Amniotic epithelial cell (primary cell): Measurements from ENCODE around the gene IGLL5.

Experiments
- DNase-seq: peaks from one replicate; pipeline ENCODE4 v3.0.0-alpha.2; 2010; ENCODE audit warnings: low read depth

The IGLL5 gene

GRCh38 chr22:22927196-22927887 lies 39.7 kb downstream of the IGLL5 start:
- no peak for DNase-seq

DNA sequence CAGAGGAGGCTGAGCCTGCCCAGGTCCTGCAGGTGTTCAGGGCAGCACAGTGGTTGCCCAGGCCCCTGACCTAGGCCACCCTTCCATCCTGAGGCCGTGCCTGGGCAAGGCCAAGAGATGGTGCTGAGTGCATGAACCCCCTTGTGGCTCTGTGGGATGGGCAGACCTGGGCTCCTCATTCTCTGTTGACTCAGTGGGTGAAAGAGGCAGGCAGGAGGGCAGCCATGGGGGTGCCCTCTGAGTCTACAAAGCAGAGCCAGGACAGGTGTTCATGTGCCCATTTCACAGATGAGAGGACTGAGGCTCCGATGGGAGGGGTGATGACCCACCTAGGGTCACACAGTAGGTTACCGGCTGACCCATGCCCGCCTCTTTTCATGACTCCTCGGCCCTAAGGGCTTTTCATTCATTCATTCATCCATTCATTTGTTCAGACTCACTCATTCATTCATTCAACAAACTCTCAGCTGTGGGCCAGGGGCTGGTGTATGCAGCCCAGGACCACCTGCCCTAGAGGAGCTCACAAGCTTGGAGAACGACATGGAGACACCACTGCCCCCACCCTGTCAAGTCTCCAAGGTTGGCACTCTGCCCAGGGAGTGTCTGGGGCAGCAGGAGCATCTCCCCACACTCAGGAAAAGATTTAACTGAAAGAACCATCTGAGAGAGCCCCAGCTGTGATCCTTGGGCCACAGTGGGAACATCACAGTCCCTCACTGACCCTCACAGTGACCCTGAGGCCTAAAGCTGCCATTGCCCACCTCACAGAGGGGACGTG lies 40.5 kb downstream of the IGLL5 start:
- no peak for DNase-seq

DNA sequence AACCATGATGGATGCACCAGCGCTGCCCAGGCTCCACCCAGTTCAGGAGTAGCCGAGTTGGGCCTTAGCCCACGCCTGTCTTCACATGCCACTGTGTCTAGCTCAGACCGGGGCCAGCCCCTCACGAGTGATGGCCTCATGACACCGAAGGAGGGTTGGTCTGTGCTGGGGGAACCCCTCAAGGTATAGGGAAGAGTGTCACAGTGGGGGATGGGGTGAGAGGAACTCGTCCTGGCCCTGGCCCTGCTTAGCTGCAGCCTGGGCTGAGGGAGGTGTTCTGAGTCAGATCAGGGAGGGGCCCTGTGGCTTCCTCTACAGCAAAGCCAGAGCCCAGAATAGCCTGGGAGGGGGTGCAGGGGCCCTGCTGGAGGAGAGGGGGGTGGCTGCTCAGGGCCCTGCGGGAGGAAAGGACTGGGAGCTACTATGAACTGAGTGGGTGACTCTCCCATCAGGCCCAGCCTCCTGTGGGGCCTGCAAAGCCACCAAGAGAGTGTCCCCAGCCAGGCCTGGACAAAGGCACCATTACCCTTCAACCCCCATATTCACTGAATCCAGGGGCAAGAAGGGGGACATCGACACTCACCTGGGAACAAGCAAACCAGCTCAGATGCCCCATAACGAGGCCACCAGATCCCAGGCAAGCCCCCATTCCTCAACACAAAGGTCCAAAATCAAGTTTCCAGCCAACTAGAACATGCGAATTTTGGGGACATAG lies 41.2 kb downstream of the IGLL5 start:
- DNase-seq = peak; percentile 15

DNA sequence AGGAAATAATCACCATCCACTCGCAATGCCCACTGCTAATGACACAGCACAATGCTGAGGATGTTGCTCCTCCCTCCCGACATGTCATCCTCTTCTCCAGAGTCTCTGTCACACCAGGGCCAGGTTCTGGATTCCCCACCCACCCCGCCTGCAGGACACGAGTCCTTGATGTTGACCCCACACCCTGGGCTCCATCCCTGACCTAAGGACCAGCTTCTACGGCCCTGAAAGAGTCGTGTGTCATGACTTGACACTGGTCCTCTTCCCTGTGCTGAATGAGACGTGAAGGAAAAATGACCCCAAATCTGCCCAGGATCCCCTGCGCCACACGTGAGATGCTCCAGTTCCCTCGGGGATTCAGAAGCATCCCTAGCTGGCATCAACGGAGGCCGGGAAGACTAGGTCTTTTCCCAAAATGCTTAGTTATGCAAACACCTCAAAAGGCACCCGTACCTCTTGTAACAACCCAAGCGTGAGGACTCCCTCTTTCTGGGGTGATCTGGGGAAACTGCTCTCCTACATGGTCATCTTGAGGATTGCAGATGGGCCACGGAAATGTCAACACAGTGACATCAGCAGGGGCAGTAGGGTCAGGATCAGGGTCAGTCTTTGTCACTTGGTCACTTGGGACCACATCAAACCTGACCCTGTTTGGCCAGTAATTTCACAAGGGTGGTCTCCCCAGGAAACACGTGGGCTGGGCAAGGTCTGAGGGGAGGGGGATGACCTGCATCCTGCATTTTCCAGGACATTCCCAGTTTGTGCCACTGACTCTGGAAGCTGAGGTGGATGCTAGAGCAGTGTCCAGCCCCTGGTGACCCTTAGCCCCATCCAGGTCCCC lies 42.0 kb downstream of the IGLL5 start:
- DNase-seq = no peak

DNA sequence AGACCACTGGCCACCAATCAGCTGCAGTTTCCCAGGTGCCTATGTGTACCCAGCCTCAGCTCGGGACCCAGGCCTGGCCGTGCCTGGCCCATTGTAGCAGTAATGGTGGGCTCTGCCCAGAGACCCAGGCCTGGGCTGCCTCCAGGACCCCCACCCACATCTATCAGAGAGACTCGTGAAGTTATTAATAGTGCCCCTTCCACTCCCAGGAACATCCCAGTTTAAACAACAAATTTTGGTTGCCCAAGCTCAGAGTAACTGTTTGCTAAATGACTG lies 42.5 kb downstream of the IGLL5 start:
- no peak for DNase-seq

GRCh38 chr22:22930571-22931556 lies 43.2 kb downstream of the IGLL5 start:
- no peak for DNase-seq

GRCh38 chr22:22931557-22932270 lies 44.1 kb downstream of the IGLL5 start:
- no peak for DNase-seq

- no peak for DNase-seq
These were observed 44.9 kb downstream of the IGLL5 start for GRCh38 chr22:22932512-22932941.

DNA sequence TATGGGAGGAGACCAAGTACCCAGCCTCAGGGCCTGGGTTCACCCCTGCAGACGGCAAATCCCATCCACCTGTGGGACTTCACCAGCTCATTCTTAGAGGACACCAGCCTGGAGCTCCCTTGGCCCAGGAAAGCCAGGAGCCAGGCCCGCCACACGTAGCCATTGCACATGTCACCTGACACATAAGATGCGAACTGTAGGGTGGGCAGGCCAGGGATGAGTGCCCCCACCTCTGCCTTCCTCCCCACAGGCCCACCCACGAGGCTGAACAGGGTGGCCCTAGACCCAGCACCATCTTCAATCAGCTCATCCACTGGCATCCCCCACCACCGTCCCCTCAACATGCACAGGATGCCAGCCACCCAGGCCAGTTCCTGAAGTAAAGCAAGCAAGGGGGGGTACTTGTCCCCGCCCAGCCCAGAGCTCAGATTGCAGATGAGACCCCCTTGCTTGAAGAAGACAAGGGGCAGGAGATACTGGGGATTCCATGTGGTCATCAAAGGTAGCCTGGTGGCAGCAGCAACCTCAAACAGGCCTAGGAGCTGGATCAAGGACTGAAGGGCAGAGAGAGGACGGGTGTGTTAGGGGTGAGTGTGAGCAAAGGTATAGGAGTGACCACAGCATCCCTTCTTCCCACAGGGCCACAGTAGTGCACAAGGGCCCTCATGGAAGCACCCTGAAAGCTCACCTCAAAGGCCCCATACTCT lies 45.6 kb downstream of the IGLL5 start:
- no peak for DNase-seq

GRCh38 chr22:22933807-22934542 lies 46.4 kb downstream of the IGLL5 start:
- DNase-seq = no peak

GRCh38 chr22:22934543-22935055 lies 47.0 kb downstream of the IGLL5 start:
- no peak for DNase-seq

- DNase-seq = no peak
These were observed 47.5 kb downstream of the IGLL5 start for GRCh38 chr22:22935056-22935545.

DNA sequence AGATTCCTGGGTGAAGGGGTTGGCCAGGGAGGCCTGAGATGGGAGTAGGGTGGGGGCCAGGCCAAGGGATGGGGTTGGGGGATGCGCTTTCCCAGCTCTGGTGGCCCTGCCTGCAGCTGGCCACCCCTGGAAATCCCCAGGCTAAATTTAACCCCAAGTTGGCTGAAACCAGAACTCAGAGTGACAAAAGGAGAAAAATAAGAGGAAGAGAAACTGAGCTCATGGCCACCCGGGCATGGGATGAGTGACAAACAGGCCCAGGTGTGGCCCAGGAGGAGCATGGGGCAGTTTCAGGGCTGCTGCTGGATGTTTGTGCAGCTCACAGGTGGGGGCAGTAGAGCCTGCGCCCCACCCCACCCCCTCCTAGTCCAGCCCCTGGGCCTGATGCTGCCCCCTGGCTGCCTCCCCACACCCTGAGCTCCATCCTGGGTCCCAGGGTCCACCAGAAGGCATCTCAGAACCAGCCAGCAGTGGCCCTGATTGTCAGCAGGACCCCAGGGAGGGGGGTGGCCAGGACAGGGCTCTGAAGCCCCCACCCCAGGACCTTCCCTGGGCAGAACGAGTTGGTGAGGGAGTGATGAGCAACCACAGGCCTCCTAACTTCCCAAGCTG lies 48.0 kb downstream of the IGLL5 start:
- DNase-seq = no peak

GRCh38 chr22:22936180-22936914 lies 48.7 kb downstream of the IGLL5 start:
- no peak for DNase-seq

- no peak for DNase-seq
These were observed 49.5 kb downstream of the IGLL5 start for GRCh38 chr22:22936915-22937656.

DNA sequence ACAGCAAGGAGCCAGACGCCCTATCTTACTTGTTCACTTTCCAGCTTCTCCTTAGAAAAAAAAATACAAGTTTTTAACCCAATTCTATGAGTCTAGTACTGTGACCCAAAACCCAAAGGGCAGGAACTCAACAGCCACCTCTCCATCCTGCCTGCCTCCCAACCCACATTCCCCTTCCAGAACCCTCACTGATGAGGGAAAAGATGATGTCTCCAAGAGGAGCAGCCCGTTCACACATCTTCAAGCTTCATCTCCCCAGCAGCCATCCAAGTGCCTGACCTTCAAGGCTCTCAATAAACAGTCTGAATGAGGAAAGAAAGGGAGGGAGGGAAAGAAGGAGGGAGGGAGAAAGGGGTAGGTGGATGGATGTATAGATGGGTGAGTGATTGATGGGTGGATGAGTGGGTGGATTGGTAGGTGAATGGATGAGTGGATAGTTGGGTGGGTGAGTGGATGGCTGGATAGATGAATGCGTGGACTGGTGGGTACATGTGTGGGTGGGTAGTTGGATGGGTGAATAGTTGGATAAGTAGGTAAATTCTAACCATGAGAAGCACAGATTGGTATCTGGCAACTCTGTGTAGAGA lies 50.4 kb downstream of the IGLL5 start:
- DNase-seq = no peak
